Left colon (tissue), 2 donors: ENCODE data around the gene SLC25A26. TPM values are rescaled to one million over a fixed set of nuclear protein-coding genes. Genes with fewer than 3 reads are reported as not detected.
"Not testable (repeated sequence)": the region's sequence is repeated elsewhere in the genome, so short reads cannot be mapped to it uniquely, and the experiment has no call there.

Experiments used
- ATAC-seq: fragments of 200-7000 bp; cut with Tn5 transposase; one replicate; pipeline ENCODE4 v1.9.1; 2020; ENCODE audit warnings: mild to moderate bottlenecking, moderate library complexity
- DNase-seq, 2 donors: peaks; one replicate each; pipeline ENCODE4 v3.0.0-alpha.2; 2020
- intact Hi-C, 2 donors: fragments of 100-400 bp; cut with DNase I in 1 of 2; cut with micrococcal nuclease in 1 of 2; formaldehyde crosslinking; loops; one replicate each; pipeline versions ENCODE4 v1.11.2 to v1.14.0; 2022; cut with DNase I, micrococcal nuclease
- total RNA-seq, 2 donors: library from RNA; stranded (reverse); fragmentation: NEBNext Ultra II Directional; extraction: Animal tissue kit (Norgen Biotek cat#: 25700); gene quantifications; one replicate each; pipeline ENCODE4 v1.2.1, GENCODE V29; 2021
- donor health status: DM: no; HTN: no; CAD: no.
- donor health status: DM: yes; HTN: yes; CAD: no.

SLC25A26 gene
- total RNA-seq, 2 donors from 2014 or later = 17.2 to 18.9 TPM

DNA sequence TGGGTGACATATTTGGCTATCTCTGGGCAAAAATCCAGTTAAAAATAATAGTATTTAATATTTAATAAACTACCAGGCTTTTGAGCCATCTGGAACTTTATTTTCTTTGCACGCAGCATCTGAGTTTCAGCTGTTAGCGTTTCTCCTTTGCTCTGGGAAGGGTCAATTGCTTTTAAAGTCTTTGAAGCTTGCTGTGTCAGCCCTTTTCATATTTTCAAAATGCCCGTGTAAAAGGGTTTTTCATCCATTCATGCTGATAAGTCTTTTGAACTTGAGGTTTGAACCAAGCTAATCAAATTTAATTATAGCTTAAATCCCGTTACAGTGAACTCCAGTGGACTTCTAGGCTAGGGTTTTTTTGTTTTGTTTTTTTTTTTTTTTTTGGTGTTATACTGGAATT, 79.1 kb downstream of the SLC25A26 start:
- intact Hi-C loops = no loop called here
- ATAC-seq (no peak), DNase-seq (no peak)

- DNase-seq = no peak
- no peak for ATAC-seq
- intact Hi-C loops = no loop called here
Observed at GRCh38 chr3:66302288-66302687, 81.5 kb downstream of the SLC25A26 start.

- intact Hi-C loops = no loop called here
- no peak for DNase-seq
- ATAC-seq = no peak
Observed at GRCh38 chr3:66303491-66303901, 82.7 kb downstream of the SLC25A26 start.

DNA sequence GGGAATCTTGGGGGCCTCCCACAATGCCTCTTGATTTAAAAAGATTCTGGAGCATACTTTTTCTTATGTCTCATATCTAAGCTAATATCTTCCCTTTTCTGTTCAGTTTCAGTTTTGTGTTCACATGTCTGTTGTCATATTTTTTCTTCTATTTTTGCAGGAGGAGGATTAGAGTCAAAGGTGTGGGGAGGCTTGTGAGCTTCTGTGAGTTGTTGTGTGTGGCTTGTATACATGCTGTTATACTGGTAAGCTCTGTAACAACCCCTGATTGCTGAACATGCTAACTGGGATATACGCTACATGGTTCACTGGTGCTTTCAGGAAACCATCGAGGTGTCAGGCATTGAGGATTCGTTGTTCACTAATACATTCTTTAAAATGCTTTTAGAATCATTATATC, 83.5 kb downstream of the SLC25A26 start:
- DNase-seq = no peak
- intact Hi-C loops = no loop called here
- no peak for ATAC-seq

DNA sequence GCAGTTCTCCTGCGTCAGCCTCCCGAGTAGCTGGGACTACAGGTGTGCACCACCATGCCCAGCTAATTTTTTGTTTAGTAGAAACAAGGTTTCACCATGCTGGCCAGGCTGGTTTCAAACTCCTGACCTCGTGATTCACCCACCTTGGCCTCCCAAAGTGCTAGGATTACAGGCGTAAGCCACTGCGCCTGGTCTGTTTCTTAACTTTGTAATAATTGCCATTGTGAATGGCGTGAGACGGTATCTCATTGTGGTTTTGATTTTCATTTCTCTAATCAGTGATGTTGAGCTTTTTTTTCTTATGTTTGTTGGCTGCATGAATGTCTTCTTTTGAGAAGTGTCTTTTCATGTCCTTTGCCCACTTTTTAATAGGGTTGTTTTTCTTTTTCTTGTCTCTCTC, 85.3 kb downstream of the SLC25A26 start:
- intact Hi-C loops, DNase-seq, ATAC-seq: not testable (repeated sequence)

DNA sequence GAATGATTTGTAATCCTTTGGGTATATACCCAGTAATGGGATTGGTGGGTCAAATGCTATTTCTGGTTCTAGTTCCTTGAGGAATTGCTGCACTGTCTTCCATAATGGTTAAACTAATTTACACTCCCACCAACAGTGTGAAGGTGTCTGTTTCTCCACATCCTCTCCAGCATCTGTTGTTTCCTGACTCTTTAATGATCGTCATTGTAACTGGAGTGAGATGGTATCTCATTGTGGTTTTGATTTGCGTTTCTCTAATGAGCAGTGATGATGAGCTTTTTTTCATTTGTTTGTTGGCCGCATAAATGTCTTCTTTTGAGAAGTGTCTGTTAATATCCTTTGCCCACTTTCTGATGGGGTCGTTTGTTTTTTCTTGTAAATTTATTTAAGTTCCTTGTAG, 86.2 kb downstream of the SLC25A26 start:
- DNase-seq, intact Hi-C loops, ATAC-seq: not testable (repeated sequence)

- intact Hi-C loops = no loop called here
- ATAC-seq (no peak), DNase-seq (no peak)
Observed at GRCh38 chr3:66312039-66312438, 91.2 kb downstream of the SLC25A26 start.

DNA sequence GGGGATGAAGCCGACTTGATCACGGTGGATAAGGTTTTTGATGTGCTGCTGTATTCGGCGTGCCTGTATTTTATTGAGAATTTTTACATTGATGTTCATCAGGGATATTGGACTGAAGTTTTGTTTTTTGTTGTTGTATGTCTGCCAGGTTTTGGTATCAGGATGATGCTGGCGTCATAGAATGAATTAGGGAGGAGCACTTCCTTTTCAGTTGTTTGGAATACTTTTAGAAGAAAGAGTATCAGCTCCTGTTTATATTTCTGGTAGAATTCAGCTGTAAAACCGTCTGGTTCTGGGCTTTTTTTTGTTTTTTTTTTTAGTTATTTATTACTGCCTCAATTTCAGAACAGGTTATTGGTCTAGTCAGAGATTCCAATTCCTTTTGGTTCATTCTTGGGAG, 93.7 kb downstream of the SLC25A26 start:
- ATAC-seq (no peak), DNase-seq (no peak)
- intact Hi-C loops = no loop called here

GRCh38 chr3:66317750-66318376, 97.1 kb downstream of the SLC25A26 start:
- intact Hi-C loops = no loop called here
- DNase-seq (no peak), ATAC-seq (no peak)

DNA sequence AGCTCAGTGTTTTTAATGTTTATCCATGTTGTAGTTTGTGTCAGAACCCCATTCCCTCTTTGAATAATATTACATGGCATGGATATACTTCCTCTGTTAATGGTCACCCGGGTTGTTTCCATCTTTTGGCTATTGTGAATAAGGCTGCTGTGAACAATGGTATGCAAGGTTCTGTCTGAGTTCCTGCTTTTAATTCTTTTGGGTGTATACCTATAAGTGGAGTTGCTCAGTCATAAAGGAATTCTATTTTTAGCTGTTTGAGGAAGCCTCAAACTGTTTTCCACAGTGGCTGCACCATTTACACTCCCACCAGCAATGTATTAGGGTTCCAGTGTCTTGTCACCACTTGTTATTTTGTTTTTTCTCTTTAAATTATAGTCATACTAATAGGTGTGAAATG, 99.6 kb downstream of the SLC25A26 start:
- intact Hi-C loops = no loop called here
- ATAC-seq (peak; percentile 40), DNase-seq (no peak)

- ATAC-seq = no peak
- no peak for DNase-seq
- intact Hi-C loops = no loop called here
Observed at GRCh38 chr3:66322436-66322835, 101.6 kb downstream of the SLC25A26 start.

GRCh38 chr3:66326340-66326739, 105.5 kb downstream of the SLC25A26 start:
- ATAC-seq (no peak), DNase-seq (no peak)

GRCh38 chr3:66335671-66336070, 114.9 kb downstream of the SLC25A26 start:
- no peak for DNase-seq
- intact Hi-C loops = no loop called here
- no peak for ATAC-seq

More at GRCh38 chr3:66326340-66326739, 105.5 kb downstream of the SLC25A26 start:
- intact Hi-C loops = no loop called here

DNA sequence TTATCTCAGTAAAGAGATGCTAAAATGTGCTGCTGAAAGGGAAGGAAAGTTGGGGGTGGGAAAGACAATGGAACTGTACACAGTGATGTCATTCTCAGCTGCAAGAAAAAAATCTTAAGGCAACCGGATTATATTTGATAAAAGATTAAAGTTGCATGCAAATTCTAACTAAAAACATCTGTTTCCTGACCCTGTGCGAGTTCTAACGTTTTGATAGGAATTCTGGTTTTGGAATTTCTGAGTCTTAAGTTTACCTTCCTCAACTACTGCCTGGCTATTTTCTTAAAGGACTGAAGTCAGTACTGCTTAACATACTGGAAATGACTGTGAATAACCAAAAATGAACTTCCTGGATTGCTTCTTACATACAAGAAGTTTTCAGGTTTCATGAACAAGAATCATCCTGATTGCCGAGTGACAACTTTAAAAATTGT, 115.5 kb downstream of the SLC25A26 start:
- DNase-seq (no peak), ATAC-seq (no peak)
- intact Hi-C loops = no loop called here

- ATAC-seq (no peak), DNase-seq (no peak)
- intact Hi-C loops = no loop called here
Observed at GRCh38 chr3:66338927-66339326, 118.1 kb downstream of the SLC25A26 start.

DNA sequence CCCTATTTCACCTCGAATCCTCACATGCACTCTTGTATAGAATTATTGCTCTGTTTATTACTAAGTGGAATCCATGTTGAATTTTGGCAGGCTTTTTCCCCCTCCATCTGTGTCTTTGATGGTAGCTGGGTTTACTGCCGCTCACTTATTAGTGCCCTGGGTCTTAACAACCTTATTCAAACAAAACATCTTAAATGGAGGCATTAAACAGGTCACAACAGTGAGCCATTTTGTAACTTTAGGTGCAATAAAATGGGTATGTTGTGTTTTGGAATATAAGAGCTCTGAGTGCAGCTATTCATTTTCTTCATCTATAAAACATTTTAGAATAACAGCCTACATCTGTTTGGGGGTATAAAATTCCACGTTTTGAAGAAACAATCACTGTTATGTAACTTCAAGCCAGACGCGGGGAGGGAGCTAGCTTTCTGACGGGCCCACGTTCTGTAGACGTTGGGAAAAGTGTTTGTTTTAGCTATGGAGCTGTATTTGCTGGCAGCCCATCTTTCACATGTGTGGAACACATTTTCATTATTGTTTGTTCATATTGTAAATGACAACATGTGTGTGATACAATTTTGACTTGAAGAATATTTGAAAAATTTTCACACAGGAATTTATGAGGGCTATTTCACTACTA, 122.0 kb downstream of the SLC25A26 start:
- DNase-seq (no peak), ATAC-seq (no peak)
- intact Hi-C loops = no loop called here

DNA sequence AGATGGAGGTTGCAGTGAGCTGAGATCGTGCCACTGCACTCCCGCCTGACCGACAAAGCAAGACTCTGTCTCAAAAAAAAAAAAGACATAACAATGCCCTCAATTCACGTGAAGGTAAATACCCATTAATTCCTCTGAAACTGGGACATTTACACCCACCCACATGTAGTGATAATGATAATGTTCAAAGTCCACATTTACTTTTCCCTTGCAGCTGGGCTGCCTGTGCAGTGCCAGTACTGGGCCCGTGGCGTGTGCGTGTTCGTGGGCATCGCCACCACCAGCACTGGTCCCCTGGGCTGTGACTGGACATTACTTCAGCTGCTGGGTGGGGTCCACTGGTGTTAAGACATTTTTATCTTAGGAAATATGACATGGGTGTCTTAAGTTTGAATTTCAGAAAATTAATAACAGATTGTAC, 123.6 kb downstream of the SLC25A26 start:
- ATAC-seq = peak; percentile 84
- peak; percentile 30 to 49 for DNase-seq
- intact Hi-C loops = no loop called here

- peak in 1 of 2 donors; percentile 16 for DNase-seq
- ATAC-seq = peak; percentile 89
- intact Hi-C loops = no loop called here
Observed at GRCh38 chr3:66344848-66345578, 124.2 kb downstream of the SLC25A26 start.

DNA sequence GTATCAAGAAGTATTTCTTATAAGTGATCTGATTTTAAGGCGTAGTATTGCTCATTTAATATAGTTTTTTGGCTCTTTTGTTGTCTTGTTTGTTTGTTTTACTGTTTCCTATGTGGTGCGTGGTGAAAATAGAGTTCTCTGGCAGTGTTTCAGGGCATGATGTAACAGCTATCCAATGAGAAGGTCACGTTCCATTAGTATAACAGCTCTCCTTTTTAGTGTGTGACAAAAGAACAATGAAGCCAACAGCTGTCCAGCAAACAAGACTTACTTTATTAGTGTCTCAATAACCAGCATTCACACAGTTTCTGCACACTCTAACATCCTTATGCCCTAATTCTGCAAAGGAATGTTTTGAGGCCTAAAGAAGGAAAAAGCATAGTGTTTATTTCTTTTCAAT, 127.9 kb downstream of the SLC25A26 start:
- ATAC-seq (no peak), DNase-seq (no peak)
- intact Hi-C loops = no loop called here

DNA sequence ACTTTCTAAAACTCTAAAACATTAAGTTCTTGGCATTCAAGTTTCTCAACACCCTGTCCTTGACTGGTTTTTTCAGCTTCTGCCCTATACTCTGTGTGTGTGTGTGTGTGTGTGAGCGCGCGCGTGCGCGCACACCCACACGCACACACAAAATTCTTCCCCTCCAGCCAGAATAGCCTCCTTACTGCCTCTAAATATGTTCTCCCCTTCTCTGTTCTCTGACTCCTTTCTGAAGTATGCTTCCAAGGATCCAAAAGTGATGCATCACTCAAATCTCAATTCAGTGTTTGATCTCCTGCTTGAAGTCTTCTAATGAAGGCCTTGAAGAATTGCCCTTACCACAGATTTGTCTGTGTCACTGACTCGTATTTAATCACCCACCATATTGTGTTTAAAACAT, 129.8 kb downstream of the SLC25A26 start:
- DNase-seq (no peak), ATAC-seq (no peak)
- intact Hi-C loops = no loop called here
